Measurements from ENCODE around the gene CASK. TPM values are rescaled to one million over a fixed set of nuclear protein-coding genes. Genes with fewer than 3 reads are reported as not detected.

Gene CASK
- total and polyA plus RNA-seq, 2 of the 13 experiments (the other 11 are each of a cell fraction or from before 2014, with no cell fraction given) = 14.5 to 16.0 TPM

DNA sequence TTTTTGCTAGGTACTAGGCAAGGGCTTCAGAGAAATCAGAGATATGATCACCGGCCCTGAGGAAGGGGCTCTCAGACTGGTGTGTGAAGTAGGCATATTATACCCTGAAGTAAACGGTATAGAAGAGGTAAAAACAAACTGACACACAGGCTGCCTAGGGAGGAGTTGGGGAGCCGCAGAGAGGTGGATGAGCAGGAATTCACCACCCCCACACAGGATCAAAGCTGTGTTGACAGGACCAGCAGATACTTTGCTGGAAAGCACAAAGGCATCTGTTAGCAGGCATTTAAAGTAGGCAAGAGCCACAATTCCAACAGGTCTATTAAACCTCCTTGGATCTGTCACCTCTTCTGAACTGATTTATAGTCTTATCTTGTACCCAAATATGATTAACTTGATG is 306.4 kb downstream of the CASK start:
- Histone ChIP-seq H3K9me3 (ENCODE audit: low read length) (no peaks in the 10 kb centered on the region), H3K4me3 (replicated peaks in 1 of 3; ENCODE audit: insufficient read depth in 1 of 3, low read depth in 2 of 3, low read length in 3 of 3) (no peak overlapping the region), H3K79me2 (ENCODE audit: insufficient read depth, low read length) (no peaks in the 10 kb centered on the region), H3K36me3 (replicated peaks in 1 of 2; ENCODE audit: control insufficient read depth in 1 of 2, insufficient read depth in 2 of 2, low read length in 2 of 2) (no peaks in the 10 kb centered on the region), H2AFZ (ENCODE audit: low read length) (no peak overlapping the region), H3K9ac (ENCODE audit: insufficient read depth, low read depth, low read length) (no peak overlapping the region), H3K4me1 (ENCODE audit: insufficient read depth, low read length) (peaks cover 16% of the 10 kb centered on the region), H3K27me3 (ENCODE audit: control insufficient read depth in 1 of 2, insufficient read depth in 2 of 2, low read length in 2 of 2) (no peaks in the 10 kb centered on the region), H3K27ac (ENCODE audit: extremely low read length, insufficient read depth, low read length) (no peak overlapping the region), H3K4me2 (ENCODE audit: low read depth, low read length) (no peak overlapping the region), H4K20me1 (ENCODE audit: insufficient read depth, low read length) (no peaks in the 10 kb centered on the region)
- intact Hi-C loops (cut with micrococcal nuclease; ENCODE audit: unreplicated experiment) = no loop called here
- TF ChIP-seq, protein P1, sequence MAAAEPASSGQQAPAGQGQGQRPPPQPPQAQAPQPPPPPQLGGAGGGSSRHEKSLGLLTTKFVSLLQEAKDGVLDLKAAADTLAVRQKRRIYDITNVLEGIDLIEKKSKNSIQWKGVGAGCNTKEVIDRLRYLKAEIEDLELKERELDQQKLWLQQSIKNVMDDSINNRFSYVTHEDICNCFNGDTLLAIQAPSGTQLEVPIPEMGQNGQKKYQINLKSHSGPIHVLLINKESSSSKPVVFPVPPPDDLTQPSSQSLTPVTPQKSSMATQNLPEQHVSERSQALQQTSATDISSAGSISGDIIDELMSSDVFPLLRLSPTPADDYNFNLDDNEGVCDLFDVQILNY (CRISPR knock-in tag; conservative IDR thresholded peaks at IDR 0.05) = no peak
- TF ChIP-seq ZNF331 (CRISPR knock-in tag; IDR thresholded peaks at IDR 0.05) (no peak), ZNF546 (CRISPR knock-in tag; conservative IDR thresholded peaks at IDR 0.05) (no peak), BCL6 (CRISPR knock-in tag; IDR thresholded peaks at IDR 0.05) (0 out of 2 replicates have a peak, but pooled peaks have one; percentile 13)
- peak; percentile 69 for ATAC-seq
- peak; percentile 12 for DNase-seq (ENCODE audit: low spot score)
- POLR2A ChIA-PET = no interaction called here
- WGBS (ENCODE audit: low lambda C conversion rate) = 75% methylated on average over 3 of the region's 3 CpGs
- in situ Hi-C loops (cut with HindIII; ENCODE audit: extremely low pct_ligation_motif_present, low pct_unique_long_range_greater_than_20kb) = no loop called here
- no TSS peak for BruUV-seq (replicated peaks)
- CTCF ChIA-PET (ENCODE audit: low intra/inter-chr PET ratio, low total read pairs) = no interaction called here
- FAIRE-seq = no peak

DNA sequence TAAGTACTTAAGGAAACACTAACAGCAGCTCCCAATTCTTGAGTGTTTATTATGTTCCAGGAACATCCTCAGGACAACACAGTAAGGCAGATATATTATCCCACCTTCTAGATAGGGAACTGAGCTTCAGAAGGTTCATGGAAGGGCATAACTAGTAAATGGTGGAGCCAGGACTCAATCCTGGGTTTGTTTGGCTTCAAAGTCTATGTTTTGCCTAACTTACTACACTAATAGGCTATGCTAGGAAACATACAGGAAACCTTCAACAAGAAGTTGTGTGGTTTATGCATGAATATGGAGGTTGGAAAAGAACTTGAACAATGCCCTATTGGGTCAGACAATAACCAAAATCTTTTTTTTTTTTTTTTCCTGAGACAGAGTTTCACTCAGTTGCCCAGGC is 307.1 kb downstream of the CASK start:
- CTCF ChIA-PET (ENCODE audit: low intra/inter-chr PET ratio, low total read pairs) = no interaction called here
- H3K79me2 ChIP-seq (ENCODE audit: insufficient read depth, low read length) = no peaks in the 10 kb centered on the region
- FAIRE-seq (peak; percentile 67), DNase-seq (ENCODE audit: low spot score) (peak; percentile 13), ATAC-seq (peak; percentile 78)
- no peaks in the 10 kb centered on the region for H3K9me3 ChIP-seq (ENCODE audit: low read length)
- intact Hi-C loops (cut with micrococcal nuclease; ENCODE audit: unreplicated experiment) = no loop called here
- BruUV-seq (replicated peaks) = no TSS peak
- H3K4me1 ChIP-seq (ENCODE audit: insufficient read depth, low read length) = peaks cover 16% of the 10 kb centered on the region
- POLR2A ChIA-PET = no interaction called here
- in situ Hi-C loops (cut with HindIII; ENCODE audit: extremely low pct_ligation_motif_present, low pct_unique_long_range_greater_than_20kb) = no loop called here
- H3K36me3 ChIP-seq (replicated peaks in 1 of 2; ENCODE audit: control insufficient read depth in 1 of 2, insufficient read depth in 2 of 2, low read length in 2 of 2) = no peaks in the 10 kb centered on the region
- no peaks in the 10 kb centered on the region for H3K27me3 ChIP-seq (ENCODE audit: control insufficient read depth in 1 of 2, insufficient read depth in 2 of 2, low read length in 2 of 2)
- H4K20me1 ChIP-seq (ENCODE audit: insufficient read depth, low read length) = no peaks in the 10 kb centered on the region
- 0 out of 2 replicates have a peak, but pooled peaks have one; percentile 8 for TF ChIP-seq HNF4A (CRISPR knock-in tag; IDR thresholded peaks at IDR 0.05)
- TF ChIP-seq ZNF296 (CRISPR knock-in tag; conservative IDR thresholded peaks at IDR 0.05) = no peak
- no peak overlapping the region for H2AFZ ChIP-seq (ENCODE audit: low read length)
- H3K9ac ChIP-seq (ENCODE audit: insufficient read depth, low read depth, low read length) = no peak overlapping the region
- H3K4me2 ChIP-seq (ENCODE audit: low read depth, low read length) = no peak overlapping the region
- H3K4me3 ChIP-seq (replicated peaks in 1 of 3; ENCODE audit: insufficient read depth in 1 of 3, low read depth in 2 of 3, low read length in 3 of 3) = no peak overlapping the region
- H3K27ac ChIP-seq (ENCODE audit: extremely low read length, insufficient read depth, low read length) = no peak overlapping the region

Data from HepG2 (cell line).